ENCODE results near the gene ERC2.
"Not testable (repeated sequence)": the region's sequence is repeated elsewhere in the genome, so short reads cannot be mapped to it uniquely, and the experiment has no call there.

The ERC2 gene

DNA sequence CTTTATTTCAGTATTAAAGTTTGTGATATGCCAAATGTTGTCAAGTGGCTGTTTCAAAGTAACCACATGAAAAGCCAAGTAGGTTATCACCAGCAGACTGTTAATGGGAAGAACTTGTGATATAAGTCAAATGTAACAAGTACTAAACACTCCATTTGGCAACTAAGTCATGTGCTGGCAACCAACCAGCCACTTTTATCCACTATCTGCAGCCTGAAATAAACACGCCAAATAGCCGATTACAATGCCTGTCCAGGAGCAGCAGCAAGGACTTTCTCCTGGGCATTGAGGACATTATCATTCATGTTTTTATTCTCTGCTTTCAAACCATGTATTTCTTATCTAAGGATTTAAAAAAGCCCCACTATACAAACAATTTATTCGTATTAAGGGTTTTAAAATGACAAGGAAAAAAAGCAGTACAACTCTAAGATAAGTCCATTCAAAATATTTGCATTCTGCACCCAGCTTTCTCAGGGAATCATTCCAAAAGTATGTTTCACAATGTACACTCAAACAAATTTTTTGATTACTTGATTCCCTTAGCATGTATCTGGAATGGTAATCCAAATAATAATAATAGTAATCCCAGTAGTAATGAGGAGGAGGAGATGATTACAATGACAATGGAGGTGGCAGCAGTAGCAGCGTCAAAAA is 448.6 kb downstream of the ERC2 start:
- in situ Hi-C loops (cut with MboI; ENCODE audit: low sequenced_read_pairs), result no loop called here

DNA sequence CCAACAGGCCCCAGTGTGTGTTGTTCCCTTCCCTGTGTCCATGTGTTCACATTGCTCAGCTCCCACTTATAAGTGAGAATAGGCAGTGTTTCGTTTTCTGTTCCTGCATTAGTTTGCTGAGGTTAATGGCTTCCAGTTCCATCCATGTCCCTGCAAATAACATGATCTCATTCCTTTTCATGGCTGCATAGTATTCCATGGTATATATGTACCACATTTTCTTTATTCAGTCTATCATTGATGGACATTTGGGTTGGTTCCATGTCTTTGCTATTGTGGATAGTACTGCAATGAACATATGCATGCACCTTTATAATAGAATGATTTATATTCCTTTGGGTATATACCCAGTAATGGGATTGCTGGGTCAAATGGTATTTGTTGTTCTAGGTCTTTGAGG is 452.9 kb downstream of the ERC2 start:
- in situ Hi-C loops (cut with MboI; ENCODE audit: low sequenced_read_pairs), result not testable (repeated sequence)

DNA sequence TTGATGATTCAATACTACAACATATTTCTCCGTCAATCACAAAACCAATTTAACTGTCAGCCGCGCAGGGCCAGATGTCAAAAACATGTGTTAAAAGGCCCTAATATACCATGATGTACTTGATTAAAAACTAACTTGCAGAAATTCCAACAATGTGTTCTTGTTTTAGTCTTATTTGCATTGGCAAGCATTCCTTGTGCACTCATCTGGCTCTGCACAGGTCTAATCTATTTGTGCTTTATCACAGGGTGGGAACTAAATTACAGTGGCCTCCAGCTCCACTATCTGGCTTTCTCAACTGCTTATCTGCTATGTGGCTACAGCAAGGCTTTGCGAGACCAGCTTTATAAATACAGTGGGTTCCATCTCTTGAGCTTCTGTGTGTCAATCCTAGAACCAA is 455.5 kb downstream of the ERC2 start:
- in situ Hi-C loops (cut with MboI; ENCODE audit: low sequenced_read_pairs), result no loop called here

DNA sequence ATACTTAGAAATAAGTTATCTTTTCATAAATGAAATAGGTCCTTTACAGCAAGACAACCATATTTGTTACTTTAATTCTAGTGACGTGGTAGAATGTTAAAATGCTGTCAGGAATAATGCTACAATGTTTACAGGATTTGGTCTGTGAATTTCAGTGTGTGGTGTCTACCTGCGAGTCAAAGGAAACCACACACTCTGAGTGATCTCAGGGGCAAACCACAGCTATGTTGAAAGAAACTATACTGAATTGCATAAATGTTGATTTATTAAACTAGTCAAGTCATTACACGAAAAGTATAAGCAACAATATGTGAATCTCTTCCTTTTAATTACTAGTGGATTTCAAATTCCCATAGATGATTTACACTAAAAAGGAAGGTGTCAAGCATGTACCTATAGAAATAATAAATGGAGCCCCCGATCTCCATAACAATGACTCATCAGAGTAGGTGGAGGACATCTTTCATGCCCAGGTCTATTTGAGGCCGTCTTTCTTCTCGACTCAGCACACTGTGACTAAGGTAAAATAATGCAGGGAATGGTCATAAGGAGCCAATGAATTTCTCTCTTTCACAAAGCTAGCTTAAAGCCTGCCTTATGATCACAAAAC is 463.0 kb downstream of the ERC2 start:
- in situ Hi-C loops (cut with MboI; ENCODE audit: low sequenced_read_pairs), result no loop called here

DNA sequence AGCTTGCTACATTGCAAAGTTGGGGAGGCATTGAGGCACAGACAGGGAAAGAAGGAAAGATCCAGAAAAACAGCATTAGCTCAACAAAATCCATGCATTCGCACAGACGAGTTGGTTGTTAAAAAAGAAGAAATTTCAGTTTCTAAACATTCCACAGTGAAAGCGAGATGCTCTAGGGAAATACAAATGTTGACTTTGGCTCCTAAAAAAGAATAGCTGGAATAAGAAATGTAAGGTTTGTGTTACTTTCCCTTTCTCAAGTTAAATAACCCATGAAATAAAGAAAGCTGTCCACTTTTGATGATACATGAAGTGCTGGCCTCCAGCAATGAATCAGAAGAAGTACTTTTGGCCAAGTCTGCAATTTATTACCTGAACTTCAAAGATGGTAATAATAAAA is 465.1 kb downstream of the ERC2 start:
- in situ Hi-C loops (cut with MboI; ENCODE audit: low sequenced_read_pairs), result no loop called here

DNA sequence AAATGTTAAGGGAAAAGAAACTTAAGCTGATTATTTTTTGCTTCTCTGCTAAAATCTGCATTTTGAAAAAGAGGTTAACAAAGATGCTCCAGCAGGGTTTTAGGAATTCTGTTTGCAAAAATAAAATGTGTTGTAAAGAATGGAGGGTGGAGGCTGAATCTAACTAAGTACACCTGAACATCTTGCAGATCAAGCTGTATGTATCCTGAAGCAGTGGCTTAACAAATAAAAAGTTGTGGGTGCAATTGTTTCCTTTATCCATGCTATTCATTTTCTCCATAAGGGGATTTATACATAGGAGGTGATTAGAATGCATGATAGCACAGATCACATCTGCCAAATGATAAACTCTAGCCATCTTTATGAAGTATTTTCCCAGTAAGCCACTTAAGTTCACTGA is 466.3 kb downstream of the ERC2 start:
- in situ Hi-C loops (cut with MboI; ENCODE audit: low sequenced_read_pairs), result no loop called here

DNA sequence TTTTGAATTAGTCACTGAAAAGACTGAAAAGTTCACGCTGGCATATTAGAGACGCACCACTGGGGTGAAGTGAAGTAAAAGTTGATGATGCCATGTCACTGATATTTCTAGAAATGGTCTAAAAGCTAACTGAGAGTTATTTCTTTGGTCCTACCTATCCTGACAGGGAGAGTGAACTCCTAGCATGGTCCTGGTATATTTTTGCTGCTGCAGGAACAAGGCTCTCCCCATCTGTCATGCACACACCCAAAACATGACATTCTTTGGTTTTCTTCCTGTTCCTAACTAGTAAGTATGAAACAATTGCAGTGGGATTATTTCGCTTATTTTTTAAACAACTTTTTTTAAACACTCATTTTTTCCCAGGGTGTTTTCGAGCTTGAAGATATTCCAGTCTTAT is 466.7 kb downstream of the ERC2 start:
- in situ Hi-C loops (cut with MboI; ENCODE audit: low sequenced_read_pairs), result no loop called here

DNA sequence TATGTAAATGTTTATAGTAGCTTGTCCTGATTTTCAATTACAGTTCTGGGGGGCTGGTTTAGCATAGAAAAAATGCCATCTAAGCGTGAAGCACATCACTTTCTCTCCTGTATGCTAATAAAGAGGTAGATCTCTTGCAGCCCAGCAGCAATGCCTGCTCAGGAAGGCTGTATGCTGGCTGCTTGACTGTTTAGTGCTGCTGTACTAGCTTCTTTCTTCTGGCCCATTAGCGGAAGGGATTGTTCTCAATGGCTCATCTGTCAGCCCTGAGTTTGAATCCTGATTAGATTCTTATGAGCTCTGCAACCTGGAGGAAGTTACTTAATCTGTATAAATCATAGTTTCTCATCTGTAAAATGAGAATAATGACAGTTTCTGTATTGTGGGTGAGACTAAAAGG is 478.9 kb downstream of the ERC2 start:
- in situ Hi-C loops (cut with MboI; ENCODE audit: low sequenced_read_pairs), result no loop called here

DNA sequence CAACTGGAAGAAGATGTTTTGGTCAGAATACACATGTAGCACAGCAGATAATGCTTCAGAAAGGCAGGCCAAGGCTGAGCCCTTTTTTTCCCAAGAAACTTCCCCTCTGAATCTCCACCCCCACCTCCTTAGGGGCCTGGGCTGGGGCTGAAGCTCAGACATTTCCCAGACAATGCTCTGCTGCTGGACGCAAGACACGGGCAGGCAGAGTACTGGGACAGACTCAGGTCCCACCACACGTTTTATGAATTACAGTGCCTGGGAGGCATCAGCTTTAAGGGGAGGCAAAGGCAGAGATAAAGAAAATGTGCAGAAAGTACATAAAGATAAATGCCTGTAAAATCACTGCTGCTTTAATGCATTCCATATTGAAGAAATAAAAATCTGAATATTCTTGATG is 479.4 kb downstream of the ERC2 start:
- in situ Hi-C loops (cut with MboI; ENCODE audit: low sequenced_read_pairs), result no loop called here

DNA sequence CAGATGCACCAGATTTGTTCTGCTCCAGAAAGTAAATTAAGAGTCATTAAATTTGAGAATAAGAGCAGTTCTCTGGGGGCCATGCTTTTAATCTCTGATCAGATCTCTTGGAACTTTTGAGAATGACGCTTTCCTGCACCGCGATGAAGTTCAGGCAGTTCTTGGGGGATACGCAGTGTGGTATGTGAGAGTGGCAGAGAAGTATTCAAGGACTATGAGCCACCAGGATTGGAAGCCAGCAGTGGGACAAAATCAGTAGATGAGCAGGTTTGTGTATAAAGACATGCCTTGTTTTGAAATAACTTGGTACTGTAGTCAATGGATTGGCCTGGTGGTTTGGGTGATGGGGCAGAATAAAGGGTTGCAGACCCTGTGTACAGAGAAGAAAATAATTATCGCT is 483.6 kb downstream of the ERC2 start:
- in situ Hi-C loops (cut with MboI; ENCODE audit: low sequenced_read_pairs), result no loop called here

DNA sequence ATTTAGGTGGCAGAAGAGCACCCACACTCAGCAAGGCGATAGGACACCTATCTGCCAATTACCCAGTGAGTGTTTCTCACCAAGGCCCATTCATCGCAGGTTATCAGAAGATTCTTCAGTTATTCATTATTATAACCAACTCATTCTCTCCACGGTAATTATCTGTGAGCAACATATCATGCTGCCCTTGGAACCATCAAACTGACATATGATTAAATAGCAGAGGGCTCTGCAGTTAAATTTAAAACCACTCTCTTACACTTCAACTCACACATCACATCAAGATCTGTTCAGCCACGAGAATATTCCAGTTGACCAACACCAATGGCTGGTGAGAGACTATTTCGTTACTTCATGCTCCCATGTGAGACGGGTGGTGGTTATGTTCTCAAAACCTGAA is 489.3 kb downstream of the ERC2 start:
- in situ Hi-C loops (cut with MboI; ENCODE audit: low sequenced_read_pairs), result no loop called here

DNA sequence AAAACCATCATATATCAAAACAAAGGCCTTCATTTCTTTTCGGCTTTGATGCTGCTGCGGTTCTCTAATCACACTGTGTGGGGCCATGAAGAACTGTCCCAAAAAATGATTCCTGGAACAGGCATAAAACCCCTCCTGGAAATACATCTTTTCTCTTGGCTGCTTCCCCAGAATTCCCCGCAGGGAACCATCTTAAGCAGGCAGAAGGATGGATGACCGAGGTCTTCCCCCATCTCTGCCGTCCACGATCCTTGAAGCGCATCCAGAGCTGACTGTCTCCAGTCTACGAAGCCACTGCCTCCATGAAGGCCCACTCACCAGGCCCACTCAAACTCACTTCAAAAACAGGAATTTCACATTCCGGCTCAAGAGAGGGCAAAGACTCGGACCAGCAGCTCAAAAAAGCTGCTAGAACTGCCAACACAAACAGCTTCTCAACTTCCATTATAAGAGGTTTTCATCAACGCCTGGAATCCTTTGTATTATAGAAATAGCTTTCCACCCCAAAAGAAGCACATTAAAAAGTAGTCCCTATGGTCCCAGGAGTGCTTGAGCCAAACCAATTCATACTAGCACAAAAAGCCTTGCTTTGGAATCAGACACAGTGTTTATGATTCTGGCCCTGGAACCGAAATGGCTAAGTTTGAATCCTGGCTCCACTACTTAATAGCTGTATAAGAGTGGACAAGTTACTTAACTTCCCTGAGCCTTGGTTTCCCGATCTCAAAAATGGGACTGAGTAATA is 493.7 kb downstream of the ERC2 start:
- in situ Hi-C loops (cut with MboI; ENCODE audit: low sequenced_read_pairs), result no loop called here

DNA sequence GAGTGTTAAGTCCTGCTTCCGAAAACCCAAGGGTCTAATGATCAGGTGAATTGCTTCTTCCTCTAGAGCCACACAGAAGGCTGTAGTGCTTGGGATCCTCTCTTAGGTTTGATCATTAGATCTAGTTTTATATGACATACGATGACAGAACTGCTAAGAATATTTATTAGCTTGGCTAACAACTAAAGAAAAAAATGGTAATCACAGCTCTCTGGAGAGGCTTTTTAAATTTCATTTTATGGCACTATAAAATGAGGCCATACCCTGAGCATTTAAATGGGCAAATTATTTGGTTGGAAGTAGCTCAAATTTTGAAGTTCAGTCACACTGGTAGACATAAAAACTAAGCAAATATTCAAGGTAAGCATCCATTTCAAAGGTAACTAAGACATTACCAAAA is 498.6 kb downstream of the ERC2 start:
- in situ Hi-C loops (cut with MboI; ENCODE audit: low sequenced_read_pairs), result no loop called here

DNA sequence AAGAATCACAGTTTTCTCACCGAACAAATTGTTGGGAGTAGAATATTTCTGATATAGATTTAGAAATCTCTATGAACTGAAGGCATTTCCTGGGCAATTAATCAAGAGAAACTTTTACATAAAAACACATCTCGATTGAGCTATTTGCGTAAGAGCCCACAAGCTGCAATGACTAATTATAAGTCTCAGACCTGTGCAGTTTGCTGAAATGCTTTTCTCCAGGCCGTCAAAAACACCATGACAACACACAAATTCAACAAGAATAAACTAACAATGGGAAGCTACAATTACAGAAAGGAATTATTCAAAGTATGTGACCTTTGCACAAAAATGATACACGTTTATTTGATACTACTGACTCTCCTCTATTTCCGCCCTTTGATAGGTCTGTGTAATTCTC is 499.9 kb downstream of the ERC2 start:
- in situ Hi-C loops (cut with MboI; ENCODE audit: low sequenced_read_pairs), result no loop called here

DNA sequence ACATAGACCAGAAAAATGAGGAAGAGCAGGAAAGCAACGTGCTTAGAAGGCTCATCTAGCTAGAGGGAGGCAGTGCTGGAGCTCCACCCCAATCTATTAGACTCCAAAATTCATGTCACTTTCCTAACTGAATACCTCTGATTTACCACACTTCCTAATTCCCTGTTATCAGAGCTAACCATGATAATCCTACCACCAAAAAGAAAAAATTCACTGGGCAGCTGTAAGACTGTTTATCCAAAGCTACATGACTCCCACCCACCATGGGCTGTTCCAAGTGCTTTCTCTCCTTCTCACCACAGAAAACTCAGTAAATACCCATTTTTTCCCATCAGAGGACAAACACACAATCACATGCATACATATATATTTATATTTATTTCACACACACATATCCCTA is 501.7 kb downstream of the ERC2 start:
- in situ Hi-C loops (cut with MboI; ENCODE audit: low sequenced_read_pairs), result no loop called here

DNA sequence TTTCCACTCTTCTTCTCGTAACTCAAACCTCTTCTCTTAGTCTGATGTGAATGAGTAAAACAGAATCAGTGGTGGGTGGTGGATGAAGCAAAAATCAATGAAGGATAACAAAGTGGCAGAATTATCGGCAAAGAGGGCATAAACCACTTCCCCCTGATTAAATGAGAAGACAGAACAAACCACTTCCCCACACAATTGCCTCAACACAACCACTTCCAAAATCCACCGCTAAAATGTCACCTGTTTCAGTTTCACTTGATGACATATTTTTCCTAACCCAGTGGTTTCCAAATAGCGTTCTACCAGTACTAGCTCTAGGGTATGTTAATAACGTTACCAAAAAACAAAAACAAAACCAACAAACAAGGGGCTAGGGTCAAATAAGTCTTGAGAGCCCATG is 502.5 kb downstream of the ERC2 start:
- in situ Hi-C loops (cut with MboI; ENCODE audit: low sequenced_read_pairs), result no loop called here

DNA sequence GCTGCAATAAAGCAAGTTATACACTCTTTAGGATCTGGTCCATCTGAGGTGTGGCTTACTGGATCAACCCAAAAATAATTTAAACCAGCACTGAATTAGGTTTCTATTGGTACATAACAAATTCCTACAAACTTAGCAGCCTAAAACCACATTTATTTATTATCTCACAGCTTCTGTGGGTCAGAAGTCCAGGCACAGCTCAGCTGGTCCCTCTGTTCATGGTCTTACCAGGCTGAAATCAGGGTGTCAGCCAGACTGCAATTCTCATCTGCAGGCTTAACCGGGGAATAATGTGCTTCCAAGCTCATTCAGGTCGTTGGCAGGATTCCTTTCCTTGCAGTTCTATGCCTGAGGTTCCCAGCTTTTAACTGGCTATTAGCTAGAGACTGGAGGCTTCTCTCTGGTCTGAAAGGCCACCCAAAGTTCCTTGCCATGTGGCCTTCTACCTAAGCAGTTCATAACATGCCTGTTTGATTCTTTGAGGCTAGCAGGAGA is 503.7 kb downstream of the ERC2 start:
- in situ Hi-C loops (cut with MboI; ENCODE audit: low sequenced_read_pairs), result no loop called here

DNA sequence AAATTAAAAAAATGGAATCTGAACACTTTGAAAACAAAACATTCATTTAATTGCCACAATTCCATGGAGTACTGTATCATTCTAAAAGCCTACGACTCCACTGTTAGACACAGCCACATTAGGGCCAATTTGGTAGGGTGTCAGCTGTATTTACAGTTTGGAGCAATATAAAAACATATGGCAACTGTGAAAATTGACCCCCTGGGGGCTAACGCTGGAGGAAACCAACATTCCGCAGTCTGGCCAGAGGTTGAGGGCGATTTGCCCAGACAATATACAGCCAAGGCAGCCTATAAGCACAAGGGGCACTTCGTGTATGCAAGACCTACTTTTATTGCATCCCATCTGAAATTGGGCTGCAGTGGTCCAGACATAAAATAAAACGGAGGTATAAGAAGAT is 504.7 kb downstream of the ERC2 start:
- in situ Hi-C loops (cut with MboI; ENCODE audit: low sequenced_read_pairs), result no loop called here

DNA sequence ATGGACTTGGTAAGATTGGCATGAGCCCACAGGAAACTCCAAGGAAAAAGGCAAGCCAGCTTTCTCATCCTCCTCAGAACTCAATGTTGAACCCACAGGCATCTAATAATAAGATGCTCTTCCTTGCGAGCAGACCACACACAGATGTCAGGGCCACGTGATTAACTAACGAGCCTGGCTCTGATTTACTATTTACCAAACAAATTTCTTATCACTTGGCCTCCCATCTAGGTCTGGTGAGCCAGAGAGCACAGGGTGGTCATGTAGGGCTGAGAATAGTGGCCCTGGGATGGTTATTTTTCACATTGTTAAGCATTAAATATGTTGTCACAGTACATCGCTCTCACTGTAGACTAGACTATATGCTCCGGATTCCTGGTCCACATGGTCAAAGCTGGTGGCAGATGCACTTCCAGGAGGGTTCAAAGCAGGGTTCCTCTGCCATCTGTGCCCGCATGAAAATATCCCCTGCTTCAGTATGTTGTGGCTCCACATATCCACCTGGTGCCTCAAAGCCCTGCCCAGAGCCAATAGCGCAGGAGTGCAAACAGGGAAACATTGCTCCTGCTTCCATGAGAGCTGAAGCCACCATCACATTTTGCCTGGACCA is 508.7 kb downstream of the ERC2 start:
- in situ Hi-C loops (cut with MboI; ENCODE audit: low sequenced_read_pairs), result no loop called here

DNA sequence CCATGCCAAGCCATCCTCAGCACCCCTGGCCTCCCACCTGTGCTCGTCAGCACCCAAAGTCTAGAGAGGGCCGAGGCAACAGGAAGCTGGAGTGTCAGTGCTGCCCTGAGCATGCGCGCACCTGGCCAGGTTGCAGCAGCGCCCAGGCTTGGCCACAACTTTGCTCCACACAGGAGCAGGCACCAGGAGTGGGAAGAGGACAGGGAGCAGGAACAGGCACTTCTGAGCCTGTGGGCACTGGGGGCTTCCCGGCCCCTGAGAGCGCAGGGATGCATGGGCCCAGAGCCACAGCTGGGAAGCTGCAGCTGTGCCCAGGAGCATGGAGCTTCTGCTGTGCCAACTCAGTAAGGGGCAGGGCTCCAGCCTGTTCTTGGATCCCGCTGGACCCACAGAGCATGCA is 509.7 kb downstream of the ERC2 start:
- in situ Hi-C loops (cut with MboI; ENCODE audit: low sequenced_read_pairs), result no loop called here

DNA sequence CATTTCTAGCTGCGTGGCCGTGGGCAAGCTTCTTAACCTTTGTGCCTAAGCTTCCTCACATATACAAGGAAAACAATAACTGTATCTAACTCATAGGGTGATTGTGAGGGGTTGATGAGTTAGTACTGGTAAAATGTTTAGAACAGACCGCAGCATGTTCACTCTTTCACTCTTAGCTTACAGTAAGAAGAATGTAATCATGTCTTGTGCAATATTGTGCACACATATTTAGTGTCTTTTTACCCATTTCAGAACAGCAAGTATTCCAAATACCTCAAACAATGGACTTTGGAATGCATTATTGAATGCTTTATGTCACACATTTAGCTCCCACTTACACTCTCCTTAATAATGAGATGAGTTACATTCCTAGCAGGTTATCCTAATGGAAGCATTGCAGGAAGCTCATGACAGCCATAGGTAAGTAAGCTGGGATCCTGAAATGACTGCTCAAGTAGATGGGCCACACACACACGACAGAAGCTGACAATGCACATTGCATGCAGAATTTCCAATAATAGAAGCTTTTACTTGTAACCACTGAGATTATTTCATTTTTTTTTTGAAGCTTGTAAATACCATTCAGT is 512.3 kb downstream of the ERC2 start:
- in situ Hi-C loops (cut with MboI; ENCODE audit: low sequenced_read_pairs), result no loop called here
